ENCODE measurements around the gene NIPA2. TPM values are rescaled to one million over a fixed set of nuclear protein-coding genes. Genes with fewer than 3 reads are reported as not detected.

NIPA2 gene
- total and polyA plus RNA-seq, 2 of the 8 experiments (the other 6 are each of a cell fraction or from before 2014, with no cell fraction given), result 38.5 to 81.7 TPM

DNA sequence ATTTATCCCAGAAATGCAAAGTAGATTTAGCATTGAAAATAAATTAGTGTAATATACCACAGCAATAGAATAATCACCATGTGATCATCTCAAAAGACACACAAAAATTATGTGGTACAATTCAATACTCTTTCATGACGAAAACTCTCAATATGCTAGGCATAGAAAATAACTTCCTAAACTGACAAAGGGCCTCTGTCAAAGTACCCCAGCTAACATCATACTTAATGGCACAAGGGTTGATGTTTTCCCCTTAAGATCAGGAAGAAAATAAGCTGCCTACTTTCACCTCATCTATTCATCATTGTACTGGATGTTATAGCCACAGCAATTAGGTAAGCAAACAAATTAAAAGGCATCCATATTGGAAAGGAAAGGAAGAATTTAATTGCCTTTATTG, 22.7 kb upstream of the NIPA2 start:
- DNase-seq (ENCODE audit: low read depth in 1 of 2, low spot score in 2 of 2), result no peak
- Histone ChIP-seq H3K14ac (ENCODE audit: insufficient read length) (no peak overlapping the region), H3K27me3 (replicated peaks in 1 of 4; ENCODE audit: control insufficient read depth in 3 of 4, extremely low read depth in 1 of 4, insufficient read depth in 3 of 4, low read length in 3 of 4) (no peaks in the 10 kb centered on the region), H3K79me1 (ENCODE audit: low read depth, low read length) (no peaks in the 10 kb centered on the region), H3K18ac (ENCODE audit: extremely low read depth, low read length) (no peak overlapping the region), H4K91ac (replicated peaks; ENCODE audit: insufficient read length, low read length) (no peak overlapping the region), H4K8ac (ENCODE audit: extremely low read depth, insufficient read depth, low read length) (no peak overlapping the region), H2AFZ (ENCODE audit: low read length) (no peak overlapping the region), H2BK12ac (ENCODE audit: low read depth, low read length) (no peak overlapping the region), H3K23me2 (ENCODE audit: low read depth, low read length) (no peaks in the 10 kb centered on the region), H2BK5ac (ENCODE audit: low read depth, low read length) (no peak overlapping the region), H3K79me2 (ENCODE audit: control insufficient read depth in 1 of 2, insufficient read depth in 2 of 2, low read length in 2 of 2) (no peaks in the 10 kb centered on the region), H3K9me3 (ENCODE audit: insufficient read depth in 2 of 2, low read depth in 1 of 2, low read length in 1 of 2) (no peaks in the 10 kb centered on the region), H2BK120ac (replicated peaks; ENCODE audit: low read depth, low read length) (no peak overlapping the region), H4K5ac (ENCODE audit: insufficient read length, low read depth, low read length) (no peak overlapping the region), H2AK5ac (ENCODE audit: low read depth, low read length) (no peak overlapping the region), H4K20me1 (replicated peaks in 1 of 2; ENCODE audit: control insufficient read depth in 1 of 2, insufficient read depth in 2 of 2, low read length in 2 of 2) (no peaks in the 10 kb centered on the region), H3K4me3 (ENCODE audit: extremely low read depth in 1 of 4, insufficient read depth in 2 of 4, low read depth in 3 of 4, low read length in 4 of 4) (no peak overlapping the region), H3K4me1 (replicated peaks in 1 of 4; ENCODE audit: control insufficient read depth in 3 of 4, insufficient read depth in 4 of 4, low read length in 3 of 4) (no peaks in the 10 kb centered on the region), H3K4ac (replicated peaks; ENCODE audit: insufficient read length, low read depth, low read length) (no peak overlapping the region), H3K36me3 (ENCODE audit: control insufficient read depth in 2 of 4, insufficient read depth in 4 of 4, low read length in 3 of 4) (no peaks in the 10 kb centered on the region; a peak in 1 of 8 replicates), H3K23ac (ENCODE audit: insufficient read length) (no peak overlapping the region), H3K27ac (ENCODE audit: low read depth, low read length) (no peak overlapping the region), H3K56ac (replicated peaks; ENCODE audit: insufficient read length, low read depth, low read length) (no peak overlapping the region), H3K9ac (replicated peaks in 1 of 4; ENCODE audit: extremely low read depth in 1 of 4, low read depth in 3 of 4, low read length in 3 of 4) (no peak overlapping the region), H2BK15ac (ENCODE audit: low read length) (no peak overlapping the region), H2BK20ac (ENCODE audit: low read length) (no peak overlapping the region), H3K4me2 (ENCODE audit: insufficient read depth in 1 of 2, low read depth in 2 of 2, low read length in 2 of 2) (no peak overlapping the region)
- 94% methylated on average over 1 of the region's 1 CpG; no CpG with 5 or more reads in 1 of the 2 experiments for WGBS, 2 experiments (ENCODE audit: extremely low coverage in 1 of 2, insufficient coverage in 1 of 2, insufficient read length in 1 of 2, insufficient replicate concordance in 2 of 2, low coverage in 1 of 2, low lambda C conversion rate in 2 of 2, missing lambda C conversion rate in 1 of 2)
- FAIRE-seq, result no peak
- no peak for TF ChIP-seq BCL11A (IDR thresholded peaks at IDR 0.05; ENCODE audit: low read depth in 2 of 2, low read length in 2 of 2)
- no peak for TF ChIP-seq TCF12 (IDR thresholded peaks at IDR 0.05; ENCODE audit: low read depth, low read length)
- TF ChIP-seq POU5F1 (IDR thresholded peaks at IDR 0.05; ENCODE audit: low read depth, low read length), result no peak
- TF ChIP-seq, protein P1, sequence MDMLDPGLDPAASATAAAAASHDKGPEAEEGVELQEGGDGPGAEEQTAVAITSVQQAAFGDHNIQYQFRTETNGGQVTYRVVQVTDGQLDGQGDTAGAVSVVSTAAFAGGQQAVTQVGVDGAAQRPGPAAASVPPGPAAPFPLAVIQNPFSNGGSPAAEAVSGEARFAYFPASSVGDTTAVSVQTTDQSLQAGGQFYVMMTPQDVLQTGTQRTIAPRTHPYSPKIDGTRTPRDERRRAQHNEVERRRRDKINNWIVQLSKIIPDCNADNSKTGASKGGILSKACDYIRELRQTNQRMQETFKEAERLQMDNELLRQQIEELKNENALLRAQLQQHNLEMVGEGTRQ (IDR thresholded peaks at IDR 0.05; ENCODE audit: low read length), result no peak
- no peak for TF ChIP-seq SRF (IDR thresholded peaks at IDR 0.05; ENCODE audit: low read depth, low read length)
- TF ChIP-seq BRCA1 (IDR thresholded peaks at IDR 0.05; ENCODE audit: low read depth, low read length), result no peak
- no peak for TF ChIP-seq MAFK (IDR thresholded peaks at IDR 0.05; ENCODE audit: low read depth, low read length)
- no peak for TF ChIP-seq GTF2F1 (IDR thresholded peaks at IDR 0.05; ENCODE audit: borderline replicate concordance, low read depth, low read length)
- no peak for TF ChIP-seq TAF7 (optimal IDR thresholded peaks at IDR 0.05; ENCODE audit: borderline replicate concordance, low read depth, low read length)
- no peak for TF ChIP-seq RFX5 (IDR thresholded peaks at IDR 0.05; ENCODE audit: borderline replicate concordance, low read depth, low read length)
- no peak for TF ChIP-seq HDAC6 (IDR thresholded peaks at IDR 0.05; ENCODE audit: low read depth, low read length)
- CTCF ChIA-PET (ENCODE audit: partially characterized antibody), result interaction anchor here (0.7 kb wide), 1 partner anchor 49 kb away, joined by 3 read pairs; no protein-coding TSS in a partner anchor
- POLR2A ChIA-PET (ENCODE audit: partially characterized antibody), result no interaction called here

Measured in H1 (cell line).